Loucy (cell line): ENCODE results near the gene GRAMD1C.

Experiments
- H2AFZ ChIP-seq: fragments of 200-600 bp; sonication (generic); 2 replicates; pipeline ENCODE4 v1.6.0; 2016; ENCODE audit warnings: antibody characterized with exemption, mild to moderate bottlenecking, low read length, moderate library complexity
- H3F3A ChIP-seq: fragments of 200-600 bp; 2 replicates; pipeline ENCODE4 v1.6.0; 2016; ENCODE audit warnings: antibody characterized with exemption, low read depth, mild to moderate bottlenecking
- H3K27me3 ChIP-seq: fragments of 200-600 bp; sonication (generic); 2 replicates; pipeline ENCODE4 v1.6.1; 2014; ENCODE audit warnings: low read length, mild to moderate bottlenecking; ENCODE audit not compliant: insufficient read depth, poor library complexity, severe bottlenecking
- H3K36me3 ChIP-seq: fragments of 200-600 bp; sonication (generic); 2 replicates; pipeline ENCODE4 v1.6.1; 2016; ENCODE audit warnings: low read length; ENCODE audit not compliant: insufficient read depth
- H3K4me1 ChIP-seq: fragments of 200-600 bp; sonication (generic); 2 replicates; pipeline ENCODE4 v1.5.1; 2014; ENCODE audit warnings: low read length, mild to moderate bottlenecking; ENCODE audit not compliant: insufficient read depth, poor library complexity, severe bottlenecking
- H3K4me2 ChIP-seq: fragments of 200-600 bp; sonication (generic); 2 replicates; pipeline ENCODE4 v1.6.0; 2014; ENCODE audit warnings: antibody characterized with exemption, low read length, low read depth, mild to moderate bottlenecking; ENCODE audit not compliant: poor library complexity, severe bottlenecking
- H3K4me3 ChIP-seq: fragments of 200-600 bp; sonication (generic); 2 replicates; pipeline ENCODE4 v1.5.1; 2014; ENCODE audit warnings: low read length, mild to moderate bottlenecking, mixed read lengths; ENCODE audit not compliant: poor library complexity, severe bottlenecking
- H3K79me2 ChIP-seq: fragments of 200-600 bp; sonication (generic); 2 replicates; pipeline ENCODE4 v1.6.1; 2014; ENCODE audit warnings: low read length; ENCODE audit not compliant: insufficient read depth
- H3K9ac ChIP-seq: fragments of 200-600 bp; sonication (generic); 2 replicates; pipeline ENCODE4 v1.6.0; 2014; ENCODE audit warnings: mild to moderate bottlenecking, low read depth, low read length, moderate library complexity; ENCODE audit not compliant: poor library complexity, severe bottlenecking
- H3K9me2 ChIP-seq: fragments of 200-600 bp; sonication (generic); replicated peaks from 2 replicates; pipeline ENCODE4 v1.6.1; 2016; ENCODE audit warnings: low read depth, low read length, mixed read lengths
- H3K9me3 ChIP-seq: fragments of 200-600 bp; sonication (generic); 2 replicates; pipeline ENCODE4 v1.6.1; 2014; ENCODE audit warnings: mild to moderate bottlenecking, antibody characterized with exemption, low read length, low read depth; ENCODE audit not compliant: insufficient read depth
- H4K20me1 ChIP-seq: fragments of 200-600 bp; sonication (generic); 2 replicates; pipeline ENCODE4 v1.6.0; 2014; ENCODE audit warnings: antibody characterized with exemption, low read length, mild to moderate bottlenecking; ENCODE audit not compliant: insufficient read depth, poor library complexity, severe bottlenecking
- CTCF ChIP-seq: fragments of 200-600 bp; sonication (generic); conservative IDR thresholded peaks from 2 replicates; pipeline ENCODE4 v1.5.1; 2014; ENCODE audit warnings: mild to moderate bottlenecking, antibody characterized with exemption, low read length
- EZH2phosphoT487 ChIP-seq: fragments of 200-600 bp; IDR thresholded peaks from 2 replicates; pipeline ENCODE4 v1.6.1; 2018; ENCODE audit warnings: antibody characterized with exemption, mild to moderate bottlenecking, moderate library complexity, borderline replicate concordance

GRAMD1C gene

DNA sequence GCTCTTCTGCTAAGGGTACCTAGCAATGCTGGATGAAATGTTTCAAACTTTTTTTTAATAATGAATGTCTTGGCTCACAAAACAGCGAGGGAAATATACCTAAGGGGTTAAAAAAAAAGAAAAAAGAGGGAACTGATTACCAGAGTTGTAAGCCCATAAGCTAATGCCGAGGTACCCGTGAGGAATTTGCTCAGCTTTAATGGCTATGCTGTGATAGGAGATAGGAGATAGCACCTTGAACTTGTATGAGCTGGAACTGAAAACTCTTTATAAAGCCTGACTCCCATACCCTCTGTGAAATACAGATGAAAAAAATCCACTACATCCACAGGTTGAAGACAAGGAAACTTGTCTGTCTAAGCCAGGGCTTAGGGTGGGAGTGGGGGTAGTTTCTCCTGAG is 13.9 kb downstream of the GRAMD1C start:
- no peaks in the 10 kb centered on the region for H4K20me1 ChIP-seq
- no peaks in the 10 kb centered on the region for H3K27me3 ChIP-seq
- no peak overlapping the region for H2AFZ ChIP-seq
- no peaks in the 10 kb centered on the region for H3K36me3 ChIP-seq
- H3K4me1 ChIP-seq: no peaks in the 10 kb centered on the region
- H3K9ac ChIP-seq: no peak overlapping the region
- H3K79me2 ChIP-seq: no peaks in the 10 kb centered on the region
- no peaks in the 10 kb centered on the region for H3K9me2 ChIP-seq
- TF ChIP-seq CTCF: no peak
- no peak for TF ChIP-seq EZH2phosphoT487
- H3K9me3 ChIP-seq: no peaks in the 10 kb centered on the region
- no peak overlapping the region for H3K4me3 ChIP-seq
- no peaks in the 10 kb centered on the region for H3F3A ChIP-seq
- H3K4me2 ChIP-seq: no peak overlapping the region

GRCh38 chr3:113867506-113867905 is 28.9 kb downstream of the GRAMD1C start:
- no peaks in the 10 kb centered on the region for H3K27me3 ChIP-seq
- no peak overlapping the region for H3K9ac ChIP-seq
- H3K36me3 ChIP-seq: no peaks in the 10 kb centered on the region
- no peaks in the 10 kb centered on the region for H3K4me1 ChIP-seq
- no peak overlapping the region for H2AFZ ChIP-seq
- no peaks in the 10 kb centered on the region for H3F3A ChIP-seq
- no peaks in the 10 kb centered on the region for H3K79me2 ChIP-seq
- TF ChIP-seq EZH2phosphoT487 (no peak), CTCF (no peak)
- no peak overlapping the region for H3K4me3 ChIP-seq
- no peak overlapping the region for H3K4me2 ChIP-seq
- H4K20me1 ChIP-seq: no peaks in the 10 kb centered on the region
- H3K9me3 ChIP-seq: 0 out of 2 replicates have a peak, but pooled peaks cover 3% of the 10 kb centered on the region
- H3K9me2 ChIP-seq: no peaks in the 10 kb centered on the region

GRCh38 chr3:113873293-113873692 is 34.7 kb downstream of the GRAMD1C start:
- no peak for TF ChIP-seq CTCF
- 0 out of 2 replicates have a peak, but pooled peaks cover 3% of the 10 kb centered on the region for H3K9me3 ChIP-seq
- H3K4me2 ChIP-seq: no peak overlapping the region
- no peaks in the 10 kb centered on the region for H3K79me2 ChIP-seq
- H3K4me3 ChIP-seq: no peak overlapping the region
- no peaks in the 10 kb centered on the region for H3F3A ChIP-seq
- no peaks in the 10 kb centered on the region for H3K36me3 ChIP-seq
- H2AFZ ChIP-seq: no peak overlapping the region
- no peaks in the 10 kb centered on the region for H3K4me1 ChIP-seq
- no peaks in the 10 kb centered on the region for H3K27me3 ChIP-seq
- H4K20me1 ChIP-seq: no peaks in the 10 kb centered on the region
- no peak overlapping the region for H3K9ac ChIP-seq
- no peaks in the 10 kb centered on the region for H3K9me2 ChIP-seq
